Endometrium (tissue), 2 donors: ENCODE data around the gene SPDYE4.

Experiments used
- FAIRE-seq: peaks from 2 replicates; lab custom pipeline; 2012; peaks lifted over from hg19 to GRCh38; lab: Jason Lieb, UNC
- donor health status: control.
- donor health status: control.

The SPDYE4 gene

DNA sequence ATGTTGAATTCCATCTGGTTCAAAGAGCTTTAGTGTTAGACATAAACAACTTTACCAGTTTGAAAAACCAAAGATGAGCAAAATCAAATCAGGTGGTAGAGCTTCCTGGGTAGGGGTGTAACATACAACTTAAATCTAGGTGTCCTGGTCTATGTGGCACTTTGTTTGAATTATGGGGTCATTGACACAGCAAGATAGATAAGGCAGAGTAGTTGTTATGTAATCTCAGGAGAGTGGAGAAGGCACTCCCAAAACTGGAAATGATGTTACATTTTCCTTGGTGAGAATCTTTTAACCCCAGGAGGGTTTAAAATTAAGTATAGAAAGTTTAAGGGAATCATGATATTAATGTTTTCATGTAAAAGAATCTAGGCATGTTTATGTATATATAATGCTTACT, 45.6 kb downstream of the SPDYE4 start:
- FAIRE-seq: peak; percentile 48

DNA sequence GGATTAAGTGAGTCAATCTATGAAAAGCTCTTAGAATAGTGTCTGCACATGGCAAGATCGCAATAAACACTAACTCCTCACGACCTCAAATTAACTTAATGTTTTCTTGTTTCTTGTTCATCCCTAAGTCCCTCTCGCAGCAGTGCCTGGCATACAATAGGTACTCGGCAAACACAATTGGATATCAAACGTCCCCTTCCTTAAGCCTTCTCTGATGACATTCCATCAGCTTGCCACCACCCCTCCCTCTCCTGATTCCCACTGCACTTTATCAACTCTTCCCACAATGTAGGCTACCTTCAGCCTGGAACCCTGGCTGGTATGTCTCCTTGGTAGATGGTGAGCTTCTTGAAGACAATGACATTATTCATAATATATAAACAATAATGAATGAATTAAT, 47.1 kb downstream of the SPDYE4 start:
- no peak for FAIRE-seq

DNA sequence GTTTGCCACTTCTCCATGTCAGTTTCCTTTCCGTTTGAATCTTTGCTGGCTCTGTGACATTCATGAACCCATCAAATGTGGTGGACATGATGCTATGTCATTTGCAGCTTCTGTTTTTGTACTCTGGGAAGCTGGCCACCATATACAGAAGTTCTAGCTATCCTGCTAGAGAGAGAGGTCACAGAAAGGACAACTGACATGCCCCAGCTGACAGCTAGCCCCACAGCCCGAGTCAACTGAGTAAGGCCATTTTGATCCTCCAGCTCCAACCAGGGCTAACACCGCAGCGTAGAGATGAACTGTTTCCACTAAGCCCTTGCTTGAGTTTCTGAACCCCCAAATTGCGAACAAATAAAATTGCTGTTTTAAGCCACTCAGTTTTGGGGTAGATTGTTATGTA, 47.5 kb downstream of the SPDYE4 start:
- no peak for FAIRE-seq

DNA sequence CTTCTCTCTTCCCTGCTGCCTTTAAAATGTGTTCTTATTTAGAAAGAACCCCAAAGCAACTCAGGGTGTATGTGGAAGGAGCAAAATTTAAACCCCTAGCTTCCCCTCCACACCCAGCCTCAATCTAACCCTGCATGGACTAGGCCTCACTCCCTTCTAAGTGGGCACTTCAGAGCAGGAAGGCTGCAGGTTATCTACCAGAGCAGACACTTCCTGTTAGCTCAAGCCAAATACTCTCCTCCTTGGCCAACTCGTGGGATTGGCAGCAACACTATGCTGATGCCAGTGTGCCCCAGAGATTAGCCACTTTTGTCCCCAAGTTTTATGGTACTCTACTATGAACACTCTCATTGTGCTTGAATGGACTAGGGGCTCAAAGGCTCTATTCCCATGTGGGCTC, 49.3 kb downstream of the SPDYE4 start:
- FAIRE-seq: no peak

DNA sequence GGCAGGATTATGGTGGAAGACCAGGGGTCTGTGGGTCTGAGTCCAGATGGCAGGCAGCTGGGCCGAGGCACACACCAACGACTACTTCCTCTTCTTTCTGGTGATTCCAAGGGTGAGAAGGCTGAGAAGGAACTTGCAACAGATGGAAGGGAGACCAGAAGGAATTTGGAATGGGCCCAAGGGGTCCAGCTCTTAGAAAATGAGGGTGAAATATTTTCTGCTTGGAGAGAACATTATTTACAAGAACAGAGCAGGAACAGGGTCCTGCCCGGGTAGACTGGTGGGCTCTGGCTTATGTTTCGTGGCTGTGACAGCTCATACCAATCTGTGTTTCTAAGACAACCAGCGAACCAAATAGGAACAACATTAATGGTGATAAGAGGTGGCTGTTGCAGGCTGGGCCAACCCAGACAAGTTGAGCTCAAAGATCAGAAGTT, 50.3 kb downstream of the SPDYE4 start:
- no peak for FAIRE-seq

DNA sequence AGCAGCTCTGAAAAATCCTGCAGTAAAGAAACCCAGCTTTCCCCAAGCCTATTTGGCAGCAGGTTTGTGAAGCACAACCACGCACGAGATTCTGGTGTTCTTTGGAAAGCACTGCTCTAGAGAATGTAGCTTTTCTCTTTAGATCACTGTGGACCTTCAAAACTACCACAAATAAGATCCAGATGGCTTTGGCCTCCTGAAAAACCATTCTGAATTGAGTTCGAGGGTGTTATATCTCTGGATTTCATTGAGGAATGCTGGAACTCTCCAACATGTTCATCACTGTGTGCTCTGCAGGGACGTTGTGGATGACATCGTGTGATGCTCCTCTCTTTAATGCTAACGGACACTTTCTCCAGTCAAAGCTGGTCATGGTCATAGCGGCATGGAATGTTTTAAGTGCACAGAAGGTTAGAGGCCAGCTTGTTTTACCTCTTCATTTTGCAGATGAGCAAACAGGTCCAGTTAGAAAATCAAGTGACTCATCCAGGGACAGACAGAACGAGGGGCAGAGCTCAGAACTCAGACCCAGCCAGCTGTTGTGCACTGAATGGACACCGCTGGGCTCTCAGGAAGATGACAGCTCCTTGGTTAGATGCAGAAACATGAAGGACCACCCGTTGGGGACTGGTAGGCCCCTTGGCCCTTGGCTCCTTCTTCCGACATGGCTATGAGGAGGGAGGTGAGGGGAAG, 50.9 kb downstream of the SPDYE4 start:
- no peak for FAIRE-seq

DNA sequence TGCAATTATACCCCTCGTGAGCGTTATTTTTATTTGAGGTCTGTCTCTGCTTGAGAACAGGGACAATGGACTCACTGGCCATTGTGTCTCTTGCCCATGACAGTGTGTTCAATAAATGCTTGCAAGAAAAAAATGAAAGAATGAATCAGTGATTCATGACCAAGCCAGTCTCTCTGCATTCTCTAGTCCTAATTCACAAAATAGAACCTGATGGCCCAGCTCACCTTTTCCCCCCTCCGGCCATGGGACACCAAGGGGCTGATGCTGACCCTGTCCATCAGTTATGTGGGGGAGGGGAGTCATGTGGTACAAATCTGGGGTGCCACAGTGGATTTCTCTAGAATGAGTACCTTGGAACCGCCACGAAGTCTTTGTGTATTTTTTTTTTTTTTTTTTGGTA, 51.9 kb downstream of the SPDYE4 start:
- no peak for FAIRE-seq

DNA sequence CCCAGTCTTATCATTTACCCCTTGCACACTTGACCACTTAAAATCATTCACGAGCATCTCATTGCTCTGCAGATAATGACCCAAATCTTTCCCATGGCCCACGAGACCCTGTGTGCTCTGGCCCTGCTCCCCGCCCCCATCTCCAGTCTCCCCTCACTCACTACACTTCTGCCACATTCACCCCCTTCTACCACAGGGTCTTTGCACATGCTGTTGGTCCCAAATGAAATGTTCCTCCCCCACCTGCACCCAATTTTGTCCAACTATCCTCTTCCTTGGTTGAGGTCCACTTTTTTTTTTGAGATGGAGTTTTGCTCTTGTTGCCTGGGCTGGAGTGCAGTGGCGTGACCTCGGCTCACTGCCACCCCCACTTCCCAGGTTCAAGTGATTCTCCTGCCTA, 52.9 kb downstream of the SPDYE4 start:
- no peak for FAIRE-seq

DNA sequence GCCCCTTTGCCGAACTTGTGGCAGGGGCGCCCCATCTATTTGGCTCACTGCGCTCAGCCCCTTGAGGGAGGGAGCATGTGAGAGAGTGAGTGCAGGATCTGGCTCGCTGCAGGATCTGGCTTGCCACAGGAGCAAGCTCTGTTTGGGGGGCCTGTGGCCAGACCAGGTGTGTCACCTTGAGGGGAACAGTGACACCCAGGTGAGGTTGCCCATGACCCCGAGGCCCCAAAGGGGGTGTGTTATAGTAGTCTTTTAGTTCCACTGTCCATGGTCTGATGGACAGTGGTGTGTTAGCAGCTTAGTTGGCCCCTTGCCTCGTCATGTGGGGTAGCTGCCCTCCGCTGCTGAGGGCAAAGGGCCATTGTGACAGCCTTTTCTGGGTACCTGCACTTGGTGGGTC, 55.3 kb downstream of the SPDYE4 start:
- no peak for FAIRE-seq

DNA sequence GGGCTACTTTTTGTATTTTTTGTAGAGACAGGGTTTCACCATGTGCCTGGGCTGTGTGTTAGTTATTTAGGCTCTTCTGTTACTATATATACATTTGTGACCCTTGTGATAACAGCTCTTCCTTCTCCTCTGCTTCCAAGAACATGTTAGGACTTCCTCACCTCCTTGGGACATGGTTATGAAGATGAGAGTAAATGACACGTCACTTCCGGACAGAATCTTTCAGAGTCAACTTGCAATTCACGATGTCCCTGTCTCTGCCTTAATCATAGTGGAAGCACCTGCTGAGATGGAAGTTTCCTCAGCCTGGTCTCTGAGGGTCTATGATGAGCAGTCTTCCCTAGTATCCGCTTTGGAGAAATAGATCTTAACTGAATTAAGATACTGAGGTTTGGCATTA, 56.6 kb downstream of the SPDYE4 start:
- no peak for FAIRE-seq

DNA sequence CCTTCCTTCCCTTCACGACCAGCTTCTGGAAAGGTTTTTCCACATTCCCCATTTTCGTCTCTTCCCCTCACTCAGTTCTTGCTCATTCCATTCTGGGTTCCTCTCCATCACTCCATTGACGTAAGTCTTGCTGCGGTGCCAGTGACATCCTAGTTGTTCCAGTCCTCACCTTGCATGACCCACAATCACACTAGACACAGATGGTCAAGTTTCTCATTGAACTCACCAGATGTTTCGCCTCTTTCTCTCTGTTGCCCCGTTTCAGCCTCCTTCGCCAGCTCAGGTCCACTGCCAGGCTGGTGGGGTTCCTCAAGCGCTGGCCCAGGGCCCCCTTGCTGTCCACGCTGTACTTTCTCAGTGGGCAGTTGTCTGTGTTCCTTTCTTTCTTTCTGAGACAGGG, 57.1 kb downstream of the SPDYE4 start:
- no peak for FAIRE-seq
